GM10248 (cell line): ENCODE results near the gene ZNF516.

ENCODE experiments used
- CTCF ChIA-PET: fragments of 300-600 bp; sonication (Branson Sonifier 250); formaldehyde crosslinking; extraction: SDS; loops from one replicate; lab custom pipeline; 2021; ENCODE audit warnings: antibody characterized with exemption; lab: Yijun Ruan, JAX
- POLR2A ChIA-PET: fragments of 350-650 bp; sonication (Branson Sonifier 250); formaldehyde crosslinking; extraction: SDS; loops from one replicate; lab custom pipeline; 2020; ENCODE audit warnings: antibody characterized with exemption; lab: Yijun Ruan, JAX
- DNase-seq: peaks from one replicate; pipeline ENCODE4 v3.0.0; 2012; ENCODE audit errors: extremely low spot score
- CTCF ChIP-seq: IDR thresholded peaks from 2 replicates; pipeline ENCODE4 v1.5.1; 2012; ENCODE audit warnings: mild to moderate bottlenecking, low read depth; ENCODE audit errors: extremely low read depth, missing control alignments, control extremely low read depth

Gene ZNF516

DNA sequence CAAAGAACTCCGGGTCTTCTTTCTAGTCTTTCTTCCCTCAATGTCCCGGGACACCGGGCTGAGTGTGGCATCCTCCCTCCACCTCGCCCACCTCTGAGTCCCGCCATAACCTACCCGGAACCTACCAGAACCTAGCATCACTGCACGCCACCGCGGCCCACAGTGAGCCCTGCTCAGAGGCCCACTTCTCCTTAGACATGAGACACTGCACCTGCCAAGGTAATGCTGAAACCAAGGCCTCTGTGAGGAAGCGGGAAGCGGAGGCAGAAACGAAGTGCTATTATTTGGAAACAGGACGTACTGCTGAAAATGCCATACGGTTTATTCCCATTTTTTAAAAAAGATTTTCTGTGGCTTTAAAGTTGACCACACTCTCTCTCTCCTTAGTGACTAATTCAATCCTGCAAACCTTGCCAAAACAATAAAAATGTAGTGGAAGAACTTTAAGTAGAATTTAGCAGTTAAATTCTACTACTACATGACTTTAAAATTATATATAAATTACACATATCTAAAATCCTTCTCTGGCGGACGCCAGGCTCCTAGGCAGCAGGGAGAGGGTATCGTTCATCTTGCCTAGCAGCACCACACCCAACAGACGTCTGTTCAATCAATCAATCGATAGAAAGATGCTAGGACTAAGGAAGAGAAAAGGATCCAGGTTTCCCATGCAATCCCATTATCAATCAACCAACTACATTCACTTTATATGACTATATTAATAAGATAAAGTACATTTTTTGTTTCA lies 82.0 kb downstream of the ZNF516 start:
- ChIA-PET CTCF (no interaction called here), POLR2A (no interaction called here)
- no peak for TF ChIP-seq CTCF
- DNase-seq: no peak

DNA sequence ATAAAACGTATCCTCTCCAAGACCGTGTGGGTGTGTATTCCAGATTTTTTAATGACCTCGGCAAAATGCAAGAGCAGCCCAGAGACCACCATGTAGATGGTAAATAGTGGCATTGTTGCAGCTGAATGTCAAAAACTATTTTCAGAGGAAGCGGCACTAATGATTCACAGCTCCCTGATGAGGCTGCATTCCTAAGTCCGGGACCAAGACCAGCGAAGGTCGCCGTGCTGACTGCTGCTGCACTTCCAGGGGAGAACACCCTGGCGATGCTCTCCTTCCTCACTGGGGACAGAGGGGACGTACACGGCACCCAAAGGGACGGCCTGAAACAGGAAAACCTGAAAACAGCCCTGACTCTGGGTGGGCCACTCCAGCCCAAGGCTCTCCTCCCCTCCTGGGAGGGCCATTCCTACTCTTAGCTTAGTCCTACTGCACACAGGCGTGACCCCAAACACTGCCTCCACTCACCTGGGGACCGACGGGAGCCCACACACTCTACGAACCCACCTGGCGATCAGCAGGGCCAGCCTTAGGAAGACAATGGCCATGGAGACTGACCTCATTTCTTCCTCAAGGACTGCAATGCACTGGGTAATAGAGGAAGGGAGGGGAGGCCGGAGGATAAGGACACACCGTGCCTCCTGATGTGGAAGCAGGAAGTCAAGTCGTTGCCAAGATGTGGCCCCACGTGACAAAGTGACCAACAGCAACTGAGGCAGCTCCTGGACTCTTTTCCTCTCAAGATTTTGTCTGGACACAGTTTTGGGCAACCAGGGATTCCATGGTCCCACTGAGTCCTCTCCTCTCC lies 82.8 kb downstream of the ZNF516 start:
- DNase-seq: no peak
- CTCF ChIA-PET: no interaction called here

GRCh38 chr18:76410660-76411417 lies 84.2 kb downstream of the ZNF516 start:
- CTCF ChIA-PET: interaction anchor here (1.0 to 3.6 kb wide), 2 partner anchors 12 to 299 kb away, joined by 3 to 34 read pairs; no protein-coding TSS in a partner anchor
- peak; percentile 75 for DNase-seq
- POLR2A ChIA-PET: no interaction called here

More for the DNA sequence above, 82.8 kb downstream of the ZNF516 start:
- TF ChIP-seq CTCF: no peak
- POLR2A ChIA-PET: no interaction called here

GRCh38 chr18:76410033-76410432 lies 85.0 kb downstream of the ZNF516 start:
- DNase-seq: no peak
- POLR2A ChIA-PET: no interaction called here
- CTCF ChIA-PET: interaction anchor here (1.0 to 3.6 kb wide), 2 partner anchors 11 to 299 kb away, joined by 3 to 34 read pairs; no protein-coding TSS in a partner anchor
- TF ChIP-seq CTCF: no peak

More at GRCh38 chr18:76410660-76411417, 84.2 kb downstream of the ZNF516 start:
- no peak for TF ChIP-seq CTCF

DNA sequence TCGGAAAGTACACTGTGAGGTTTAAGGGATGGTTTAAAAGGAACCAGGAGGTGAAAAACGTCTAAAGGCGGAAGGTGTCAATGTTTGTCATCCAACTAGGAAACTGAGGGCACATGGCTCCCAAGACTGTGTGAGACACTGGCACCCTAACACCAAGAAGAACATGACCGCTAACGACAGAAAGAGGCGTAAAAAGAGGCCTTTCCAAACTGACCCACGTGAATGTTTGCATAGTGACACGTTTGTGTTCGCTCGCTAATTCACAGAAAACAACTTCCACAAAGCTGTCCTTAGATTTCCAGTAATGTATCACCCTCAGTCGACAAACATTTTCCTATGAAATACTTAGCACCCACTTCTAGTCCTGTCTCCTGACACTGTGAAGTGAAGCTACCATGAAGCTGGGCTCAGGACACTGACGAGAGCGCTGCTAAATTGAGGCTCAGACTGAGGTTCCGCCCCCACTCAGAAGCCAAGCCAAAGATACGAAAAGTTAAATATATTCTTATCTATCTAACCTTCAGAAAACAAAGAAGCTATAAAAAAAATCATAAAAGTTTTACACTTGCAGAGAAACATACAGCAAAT lies 86.5 kb downstream of the ZNF516 start:
- CTCF ChIA-PET: interaction anchor here (1.2 to 3.6 kb wide), 2 partner anchors 10 to 301 kb away, joined by 6 to 34 read pairs; no protein-coding TSS in a partner anchor
- no peak for TF ChIP-seq CTCF
- DNase-seq: no peak
- POLR2A ChIA-PET: no interaction called here
